ENCODE results near the gene KIAA0825. TPM values are rescaled to one million over a fixed set of nuclear protein-coding genes. Genes with fewer than 3 reads are reported as not detected.

Gene KIAA0825
- total and polyA plus RNA-seq, 2 of the 8 experiments (the other 6 are each of a cell fraction or from before 2014, with no cell fraction given): 0.60 to 1.0 TPM

DNA sequence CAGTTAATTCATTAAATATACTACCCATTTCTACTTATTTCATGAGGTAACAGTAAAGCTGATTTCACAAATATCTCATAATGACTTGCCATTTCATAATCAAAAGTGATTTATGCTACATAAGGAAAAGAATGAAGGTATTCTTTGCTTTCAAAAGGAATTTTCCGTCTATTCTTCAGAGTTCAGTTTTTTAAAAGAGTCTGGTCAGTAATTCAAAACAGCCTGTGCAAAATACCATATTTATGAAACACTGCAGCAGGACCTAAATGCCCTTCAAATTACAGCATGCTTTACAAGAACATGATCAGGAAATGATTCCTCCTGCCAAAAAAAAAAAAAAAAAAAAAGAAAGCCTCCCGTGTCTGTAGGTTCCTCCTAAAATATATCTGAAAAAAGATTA, 154.7 kb downstream of the KIAA0825 start (continued):
- TF ChIP-seq, protein P1, sequence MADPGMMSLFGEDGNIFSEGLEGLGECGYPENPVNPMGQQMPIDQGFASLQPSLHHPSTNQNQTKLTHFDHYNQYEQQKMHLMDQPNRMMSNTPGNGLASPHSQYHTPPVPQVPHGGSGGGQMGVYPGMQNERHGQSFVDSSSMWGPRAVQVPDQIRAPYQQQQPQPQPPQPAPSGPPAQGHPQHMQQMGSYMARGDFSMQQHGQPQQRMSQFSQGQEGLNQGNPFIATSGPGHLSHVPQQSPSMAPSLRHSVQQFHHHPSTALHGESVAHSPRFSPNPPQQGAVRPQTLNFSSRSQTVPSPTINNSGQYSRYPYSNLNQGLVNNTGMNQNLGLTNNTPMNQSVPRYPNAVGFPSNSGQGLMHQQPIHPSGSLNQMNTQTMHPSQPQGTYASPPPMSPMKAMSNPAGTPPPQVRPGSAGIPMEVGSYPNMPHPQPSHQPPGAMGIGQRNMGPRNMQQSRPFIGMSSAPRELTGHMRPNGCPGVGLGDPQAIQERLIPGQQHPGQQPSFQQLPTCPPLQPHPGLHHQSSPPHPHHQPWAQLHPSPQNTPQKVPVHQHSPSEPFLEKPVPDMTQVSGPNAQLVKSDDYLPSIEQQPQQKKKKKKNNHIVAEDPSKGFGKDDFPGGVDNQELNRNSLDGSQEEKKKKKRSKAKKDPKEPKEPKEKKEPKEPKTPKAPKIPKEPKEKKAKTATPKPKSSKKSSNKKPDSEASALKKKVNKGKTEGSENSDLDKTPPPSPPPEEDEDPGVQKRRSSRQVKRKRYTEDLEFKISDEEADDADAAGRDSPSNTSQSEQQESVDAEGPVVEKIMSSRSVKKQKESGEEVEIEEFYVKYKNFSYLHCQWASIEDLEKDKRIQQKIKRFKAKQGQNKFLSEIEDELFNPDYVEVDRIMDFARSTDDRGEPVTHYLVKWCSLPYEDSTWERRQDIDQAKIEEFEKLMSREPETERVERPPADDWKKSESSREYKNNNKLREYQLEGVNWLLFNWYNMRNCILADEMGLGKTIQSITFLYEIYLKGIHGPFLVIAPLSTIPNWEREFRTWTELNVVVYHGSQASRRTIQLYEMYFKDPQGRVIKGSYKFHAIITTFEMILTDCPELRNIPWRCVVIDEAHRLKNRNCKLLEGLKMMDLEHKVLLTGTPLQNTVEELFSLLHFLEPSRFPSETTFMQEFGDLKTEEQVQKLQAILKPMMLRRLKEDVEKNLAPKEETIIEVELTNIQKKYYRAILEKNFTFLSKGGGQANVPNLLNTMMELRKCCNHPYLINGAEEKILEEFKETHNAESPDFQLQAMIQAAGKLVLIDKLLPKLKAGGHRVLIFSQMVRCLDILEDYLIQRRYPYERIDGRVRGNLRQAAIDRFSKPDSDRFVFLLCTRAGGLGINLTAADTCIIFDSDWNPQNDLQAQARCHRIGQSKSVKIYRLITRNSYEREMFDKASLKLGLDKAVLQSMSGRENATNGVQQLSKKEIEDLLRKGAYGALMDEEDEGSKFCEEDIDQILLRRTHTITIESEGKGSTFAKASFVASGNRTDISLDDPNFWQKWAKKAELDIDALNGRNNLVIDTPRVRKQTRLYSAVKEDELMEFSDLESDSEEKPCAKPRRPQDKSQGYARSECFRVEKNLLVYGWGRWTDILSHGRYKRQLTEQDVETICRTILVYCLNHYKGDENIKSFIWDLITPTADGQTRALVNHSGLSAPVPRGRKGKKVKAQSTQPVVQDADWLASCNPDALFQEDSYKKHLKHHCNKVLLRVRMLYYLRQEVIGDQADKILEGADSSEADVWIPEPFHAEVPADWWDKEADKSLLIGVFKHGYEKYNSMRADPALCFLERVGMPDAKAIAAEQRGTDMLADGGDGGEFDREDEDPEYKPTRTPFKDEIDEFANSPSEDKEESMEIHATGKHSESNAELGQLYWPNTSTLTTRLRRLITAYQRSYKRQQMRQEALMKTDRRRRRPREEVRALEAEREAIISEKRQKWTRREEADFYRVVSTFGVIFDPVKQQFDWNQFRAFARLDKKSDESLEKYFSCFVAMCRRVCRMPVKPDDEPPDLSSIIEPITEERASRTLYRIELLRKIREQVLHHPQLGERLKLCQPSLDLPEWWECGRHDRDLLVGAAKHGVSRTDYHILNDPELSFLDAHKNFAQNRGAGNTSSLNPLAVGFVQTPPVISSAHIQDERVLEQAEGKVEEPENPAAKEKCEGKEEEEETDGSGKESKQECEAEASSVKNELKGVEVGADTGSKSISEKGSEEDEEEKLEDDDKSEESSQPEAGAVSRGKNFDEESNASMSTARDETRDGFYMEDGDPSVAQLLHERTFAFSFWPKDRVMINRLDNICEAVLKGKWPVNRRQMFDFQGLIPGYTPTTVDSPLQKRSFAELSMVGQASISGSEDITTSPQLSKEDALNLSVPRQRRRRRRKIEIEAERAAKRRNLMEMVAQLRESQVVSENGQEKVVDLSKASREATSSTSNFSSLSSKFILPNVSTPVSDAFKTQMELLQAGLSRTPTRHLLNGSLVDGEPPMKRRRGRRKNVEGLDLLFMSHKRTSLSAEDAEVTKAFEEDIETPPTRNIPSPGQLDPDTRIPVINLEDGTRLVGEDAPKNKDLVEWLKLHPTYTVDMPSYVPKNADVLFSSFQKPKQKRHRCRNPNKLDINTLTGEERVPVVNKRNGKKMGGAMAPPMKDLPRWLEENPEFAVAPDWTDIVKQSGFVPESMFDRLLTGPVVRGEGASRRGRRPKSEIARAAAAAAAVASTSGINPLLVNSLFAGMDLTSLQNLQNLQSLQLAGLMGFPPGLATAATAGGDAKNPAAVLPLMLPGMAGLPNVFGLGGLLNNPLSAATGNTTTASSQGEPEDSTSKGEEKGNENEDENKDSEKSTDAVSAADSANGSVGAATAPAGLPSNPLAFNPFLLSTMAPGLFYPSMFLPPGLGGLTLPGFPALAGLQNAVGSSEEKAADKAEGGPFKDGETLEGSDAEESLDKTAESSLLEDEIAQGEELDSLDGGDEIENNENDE (IDR thresholded peaks at IDR 0.05; ENCODE audit: insufficient replicate concordance, low read length): no peak
- TF ChIP-seq CTBP2 (IDR thresholded peaks at IDR 0.05; ENCODE audit: borderline replicate concordance, insufficient read depth, insufficient read length, low read length) (no peak), GTF2F1 (IDR thresholded peaks at IDR 0.05; ENCODE audit: borderline replicate concordance, low read depth, low read length) (no peak), HDAC2 (IDR thresholded peaks at IDR 0.05; ENCODE audit: borderline replicate concordance in 1 of 2, low read depth in 2 of 2, low read length in 2 of 2) (no peak), JUN (IDR thresholded peaks at IDR 0.05; ENCODE audit: low read depth, low read length) (no peak), YY1 (IDR thresholded peaks at IDR 0.05; ENCODE audit: low read depth, low read length) (no peak), EGR1 (IDR thresholded peaks at IDR 0.05; ENCODE audit: borderline replicate concordance, low read depth, low read length) (no peak), MAFK (IDR thresholded peaks at IDR 0.05; ENCODE audit: low read depth, low read length) (no peak)
- TF ChIP-seq, protein P2, sequence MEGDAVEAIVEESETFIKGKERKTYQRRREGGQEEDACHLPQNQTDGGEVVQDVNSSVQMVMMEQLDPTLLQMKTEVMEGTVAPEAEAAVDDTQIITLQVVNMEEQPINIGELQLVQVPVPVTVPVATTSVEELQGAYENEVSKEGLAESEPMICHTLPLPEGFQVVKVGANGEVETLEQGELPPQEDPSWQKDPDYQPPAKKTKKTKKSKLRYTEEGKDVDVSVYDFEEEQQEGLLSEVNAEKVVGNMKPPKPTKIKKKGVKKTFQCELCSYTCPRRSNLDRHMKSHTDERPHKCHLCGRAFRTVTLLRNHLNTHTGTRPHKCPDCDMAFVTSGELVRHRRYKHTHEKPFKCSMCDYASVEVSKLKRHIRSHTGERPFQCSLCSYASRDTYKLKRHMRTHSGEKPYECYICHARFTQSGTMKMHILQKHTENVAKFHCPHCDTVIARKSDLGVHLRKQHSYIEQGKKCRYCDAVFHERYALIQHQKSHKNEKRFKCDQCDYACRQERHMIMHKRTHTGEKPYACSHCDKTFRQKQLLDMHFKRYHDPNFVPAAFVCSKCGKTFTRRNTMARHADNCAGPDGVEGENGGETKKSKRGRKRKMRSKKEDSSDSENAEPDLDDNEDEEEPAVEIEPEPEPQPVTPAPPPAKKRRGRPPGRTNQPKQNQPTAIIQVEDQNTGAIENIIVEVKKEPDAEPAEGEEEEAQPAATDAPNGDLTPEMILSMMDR (IDR thresholded peaks at IDR 0.05; ENCODE audit: control extremely low read depth in 1 of 3, insufficient read depth in 1 of 3, low read depth in 1 of 3, low read length in 3 of 3): no peak
